ENCODE measurements around the gene RTN4RL1.

Gene RTN4RL1

DNA sequence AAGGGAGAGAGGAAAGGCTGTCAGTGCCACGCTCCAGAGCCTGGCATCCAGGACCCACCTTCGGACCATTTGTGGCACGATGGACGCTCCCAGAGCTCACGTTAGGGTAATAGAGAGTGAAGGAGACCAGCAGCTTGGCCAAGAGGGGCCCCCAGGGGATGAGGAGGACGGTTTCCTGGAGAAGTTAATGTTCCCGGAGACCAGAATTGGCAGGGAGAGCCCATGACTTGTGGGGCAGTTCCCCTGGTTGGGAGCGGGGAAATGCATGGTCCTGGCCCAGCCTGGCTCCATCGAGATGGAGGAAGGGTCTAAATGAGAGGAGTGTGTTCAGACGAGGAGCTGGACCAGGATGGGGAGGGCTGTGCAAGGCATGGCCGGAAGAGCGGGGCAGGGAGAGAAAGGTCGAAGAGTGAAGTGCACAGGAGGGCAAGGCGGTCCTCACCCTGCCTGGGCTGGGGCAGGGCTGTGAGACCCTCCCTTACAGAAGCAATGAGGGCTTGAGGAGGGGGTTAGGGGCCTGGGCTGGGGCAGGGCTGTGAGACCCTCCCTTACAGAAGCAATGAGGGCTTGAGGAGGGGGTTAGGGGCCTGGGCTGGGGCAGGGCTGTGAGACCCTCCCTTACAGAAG, 26.9 kb upstream of the RTN4RL1 start:
- in situ Hi-C loops (cut with MboI; ENCODE audit: low sequenced_read_pairs, unreplicated experiment), result no loop called here
- DNase-seq (ENCODE audit: low spot score), result no peak
- TF ChIP-seq, protein P1, sequence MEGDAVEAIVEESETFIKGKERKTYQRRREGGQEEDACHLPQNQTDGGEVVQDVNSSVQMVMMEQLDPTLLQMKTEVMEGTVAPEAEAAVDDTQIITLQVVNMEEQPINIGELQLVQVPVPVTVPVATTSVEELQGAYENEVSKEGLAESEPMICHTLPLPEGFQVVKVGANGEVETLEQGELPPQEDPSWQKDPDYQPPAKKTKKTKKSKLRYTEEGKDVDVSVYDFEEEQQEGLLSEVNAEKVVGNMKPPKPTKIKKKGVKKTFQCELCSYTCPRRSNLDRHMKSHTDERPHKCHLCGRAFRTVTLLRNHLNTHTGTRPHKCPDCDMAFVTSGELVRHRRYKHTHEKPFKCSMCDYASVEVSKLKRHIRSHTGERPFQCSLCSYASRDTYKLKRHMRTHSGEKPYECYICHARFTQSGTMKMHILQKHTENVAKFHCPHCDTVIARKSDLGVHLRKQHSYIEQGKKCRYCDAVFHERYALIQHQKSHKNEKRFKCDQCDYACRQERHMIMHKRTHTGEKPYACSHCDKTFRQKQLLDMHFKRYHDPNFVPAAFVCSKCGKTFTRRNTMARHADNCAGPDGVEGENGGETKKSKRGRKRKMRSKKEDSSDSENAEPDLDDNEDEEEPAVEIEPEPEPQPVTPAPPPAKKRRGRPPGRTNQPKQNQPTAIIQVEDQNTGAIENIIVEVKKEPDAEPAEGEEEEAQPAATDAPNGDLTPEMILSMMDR (IDR thresholded peaks at IDR 0.05; ENCODE audit: borderline replicate concordance, control extremely low read depth, extremely low read depth, insufficient read depth, missing control alignments), result no peak

DNA sequence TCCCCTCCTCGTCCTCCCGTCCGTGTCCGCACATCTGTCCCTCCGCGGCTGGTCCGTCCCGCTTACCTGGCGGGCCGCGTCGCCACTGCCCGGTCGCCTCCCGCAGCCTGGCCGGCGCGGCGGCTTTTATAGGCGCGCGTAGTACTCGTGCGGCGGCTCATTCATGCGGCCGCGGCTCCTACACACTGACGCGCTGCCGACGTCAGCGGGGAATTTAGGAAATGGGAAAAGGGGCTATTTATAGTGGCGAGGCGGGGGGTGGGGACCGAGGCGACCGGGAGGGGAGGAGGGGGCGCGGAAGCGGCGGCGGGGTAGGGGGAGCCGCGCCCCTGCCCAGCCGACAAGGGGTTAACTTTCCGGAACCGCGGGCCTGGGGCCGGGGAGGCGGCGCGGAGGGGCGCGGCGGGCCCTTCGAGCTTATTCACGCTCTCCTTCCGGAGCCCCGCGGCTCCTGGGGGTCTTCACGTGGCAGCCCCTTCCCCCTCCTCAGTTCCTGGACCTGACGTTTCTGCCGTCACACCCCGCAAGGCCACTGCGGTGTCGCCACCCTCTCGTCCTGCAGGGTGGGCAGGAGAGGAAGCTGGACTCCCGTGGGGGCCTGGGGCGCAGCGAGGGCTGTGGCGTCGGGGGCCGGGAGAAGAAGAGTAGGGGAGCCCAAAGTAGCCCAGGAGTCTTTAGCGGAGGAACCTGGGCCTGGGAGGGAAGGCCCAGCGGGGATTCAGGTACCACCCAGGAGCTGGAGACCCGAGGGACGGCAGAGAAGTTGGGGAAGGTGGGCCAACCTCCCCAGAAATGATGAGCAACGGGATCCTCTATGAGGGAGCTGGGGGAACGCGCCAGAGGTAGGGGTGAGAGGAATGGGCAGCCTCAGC, 26.2 kb upstream of the RTN4RL1 start:
- no peak for DNase-seq (ENCODE audit: low spot score)
- TF ChIP-seq, protein P1 (IDR thresholded peaks at IDR 0.05; ENCODE audit: borderline replicate concordance, control extremely low read depth, extremely low read depth, insufficient read depth, missing control alignments), result no peak
- in situ Hi-C loops (cut with MboI; ENCODE audit: low sequenced_read_pairs, unreplicated experiment), result no loop called here

DNA sequence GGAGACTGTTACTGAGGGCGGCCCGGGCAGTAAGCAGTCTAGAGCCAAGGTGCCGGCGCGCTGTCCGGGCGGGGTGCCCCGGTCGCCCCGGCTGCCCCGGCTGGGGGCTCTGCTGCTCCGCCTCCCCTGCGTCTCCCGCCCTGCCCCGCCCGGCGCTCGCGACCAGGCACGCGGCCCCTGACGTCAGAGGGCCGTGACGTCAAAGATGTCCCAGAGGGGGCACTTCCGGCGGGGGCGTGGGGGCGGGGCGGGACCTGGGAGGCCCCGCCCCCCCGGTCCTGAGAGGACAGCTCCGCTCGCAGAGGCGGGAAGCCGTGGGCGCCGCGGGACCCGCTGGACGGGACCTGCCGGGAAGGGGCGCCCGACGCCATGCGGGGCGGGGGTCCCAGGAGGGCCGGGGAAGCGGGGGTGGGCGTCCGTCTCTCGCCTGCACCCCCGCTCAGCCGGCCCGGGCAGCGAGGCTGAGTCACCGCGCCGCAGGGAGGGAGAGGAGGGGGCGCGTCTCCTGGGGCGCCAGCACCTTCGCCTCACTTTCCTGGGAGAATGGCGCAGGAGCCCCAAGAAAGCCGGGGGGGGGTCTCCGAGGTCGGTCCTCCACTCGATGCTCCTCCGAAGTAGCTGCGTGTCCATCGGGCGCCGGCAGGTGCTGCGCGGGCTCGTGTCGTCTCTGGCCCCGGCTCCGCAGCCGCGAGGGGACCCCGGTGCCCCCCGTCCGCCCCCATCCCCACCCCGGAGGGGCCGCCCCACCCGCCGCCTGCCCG, 25.3 kb upstream of the RTN4RL1 start:
- TF ChIP-seq, protein P1 (IDR thresholded peaks at IDR 0.05; ENCODE audit: borderline replicate concordance, control extremely low read depth, extremely low read depth, insufficient read depth, missing control alignments), result no peak
- DNase-seq (ENCODE audit: low spot score), result peak; percentile 80
- in situ Hi-C loops (cut with MboI; ENCODE audit: low sequenced_read_pairs, unreplicated experiment), result no loop called here

DNA sequence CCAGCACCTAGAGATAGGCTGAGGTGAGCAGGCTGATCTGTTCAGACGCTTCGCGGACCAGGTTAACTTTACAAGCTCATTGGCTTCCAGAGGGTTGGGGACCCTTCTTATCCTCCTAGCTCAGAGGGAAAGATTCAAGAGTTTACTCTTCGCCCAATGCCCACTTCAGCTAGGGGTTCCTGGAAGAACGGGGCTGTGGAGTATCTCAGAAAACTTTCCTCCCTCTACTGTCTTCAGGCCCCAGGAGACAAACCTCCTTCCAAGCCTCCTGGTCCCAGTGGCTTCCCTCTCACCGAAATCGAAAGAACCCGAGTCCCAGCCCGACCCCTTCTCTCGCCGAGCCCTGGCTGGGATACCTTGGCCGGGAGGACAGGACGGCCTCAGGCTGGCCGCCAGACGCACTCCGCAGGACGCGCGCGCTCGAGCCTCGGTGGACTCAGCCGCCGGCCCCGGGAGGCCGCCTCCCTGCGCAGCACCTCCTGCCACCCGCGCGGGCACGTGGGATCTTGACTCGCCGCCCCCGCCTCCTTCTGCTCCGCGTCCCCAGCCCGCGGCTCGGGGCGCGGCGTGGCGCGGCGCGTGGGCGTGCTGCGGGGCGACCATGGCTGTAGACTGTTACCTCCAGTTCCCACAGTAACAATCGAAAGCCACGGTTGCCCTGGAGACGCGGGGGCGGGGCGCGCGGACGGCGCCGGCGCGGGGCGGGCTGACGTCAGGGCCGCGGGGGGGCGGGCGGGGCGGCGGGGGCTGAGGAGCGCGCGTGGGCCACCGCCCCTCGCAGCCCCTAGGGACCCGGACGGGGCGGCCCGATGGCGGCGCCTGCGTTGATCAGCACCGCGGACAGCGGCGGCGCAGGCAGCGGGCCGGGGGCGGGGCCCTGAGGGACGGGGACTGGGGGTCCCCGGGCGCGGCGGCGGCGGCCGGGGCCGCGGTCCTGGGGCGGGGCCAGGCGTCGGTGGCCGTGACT, 24.5 kb upstream of the RTN4RL1 start:
- in situ Hi-C loops (cut with MboI; ENCODE audit: low sequenced_read_pairs, unreplicated experiment), result loop anchor here (25.0 kb wide), 1 partner anchor 337 kb away; the partner anchor contains the start of genes TLCD2 and WDR81
- peak; percentile 91 for DNase-seq (ENCODE audit: low spot score)

DNA sequence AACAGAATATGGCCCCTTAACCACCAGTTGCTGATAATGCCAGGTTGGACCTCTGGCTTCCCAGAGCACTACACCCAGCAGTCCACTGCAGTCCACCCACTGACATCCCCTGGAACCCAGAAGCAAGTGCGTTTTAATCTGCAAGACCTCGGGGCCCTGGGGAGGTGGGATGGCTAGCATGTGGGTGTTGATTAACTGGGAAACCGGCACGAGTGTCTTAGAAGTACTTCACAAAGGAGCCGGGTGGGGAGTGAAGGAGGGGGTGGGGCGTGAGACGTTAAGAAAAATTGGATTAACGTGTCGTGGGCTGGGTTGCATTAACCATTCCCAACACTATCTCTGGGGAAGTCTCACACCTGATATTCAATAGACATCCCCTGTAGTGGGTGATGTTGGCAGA, 23.7 kb upstream of the RTN4RL1 start:
- in situ Hi-C loops (cut with MboI; ENCODE audit: low sequenced_read_pairs, unreplicated experiment), result loop anchor here (25.0 kb wide), 1 partner anchor 337 kb away; the partner anchor contains the start of genes TLCD2 and WDR81
- TF ChIP-seq, protein P1 (IDR thresholded peaks at IDR 0.05; ENCODE audit: borderline replicate concordance, control extremely low read depth, extremely low read depth, insufficient read depth, missing control alignments), result no peak
- DNase-seq (ENCODE audit: low spot score), result no peak

More for the DNA sequence above, 24.5 kb upstream of the RTN4RL1 start:
- TF ChIP-seq, protein P1 (IDR thresholded peaks at IDR 0.05; ENCODE audit: borderline replicate concordance, control extremely low read depth, extremely low read depth, insufficient read depth, missing control alignments), result no peak

Data from GM13976 (cell line).